Measurements from ENCODE around the gene ITGB5.

DNA sequence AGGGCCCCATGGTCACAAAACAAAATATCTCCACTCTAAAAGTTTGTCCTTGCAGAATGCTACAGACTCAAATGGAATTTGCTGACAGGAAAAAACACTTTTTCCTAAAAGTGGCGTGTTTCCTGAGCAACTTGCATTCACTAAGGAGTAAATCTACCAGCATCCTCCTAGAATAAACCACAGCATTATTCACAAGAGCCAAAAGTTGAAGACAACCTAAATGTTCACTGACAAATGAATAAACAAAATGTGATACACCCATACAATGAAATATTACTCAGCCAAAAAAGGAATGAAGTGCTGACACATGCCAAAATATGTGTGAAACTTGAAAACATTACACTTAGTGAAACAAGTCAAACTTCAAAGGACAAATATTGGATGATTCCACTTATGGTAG is 28.9 kb downstream of the ITGB5 start:
- TF ChIP-seq EZH2 (IDR thresholded peaks at IDR 0.05; ENCODE audit: insufficient read depth, poor library complexity, severe bottlenecking): no peak
- no peak for TF ChIP-seq EZH2phosphoT487 (IDR thresholded peaks at IDR 0.05; ENCODE audit: insufficient read depth, low read depth)
